K562 (cell line): ENCODE results near the gene CEP72. TPM values are rescaled to one million over a fixed set of nuclear protein-coding genes. Genes with fewer than 3 reads are reported as not detected.

Experiments used
- ARID2 ChIP-seq: fragments of 450-650 bp; IDR thresholded peaks from 2 replicates; pipeline ENCODE4 v1.6.1; 2017; ENCODE audit warnings: antibody characterized with exemption, mild to moderate bottlenecking
- CHD2 ChIP-seq: IDR thresholded peaks from 2 replicates; pipeline ENCODE4 v1.6.1; 2011; ENCODE audit warnings: low read depth, low read length
- FIP1L1 ChIP-seq: fragments of 200-400 bp; formaldehyde crosslinking; IDR thresholded peaks from 2 replicates; pipeline ENCODE4 v1.6.1; 2018; ENCODE audit warnings: mild to moderate bottlenecking, low read depth, low read length; ENCODE audit not compliant: poor library complexity, severe bottlenecking
- HINFP ChIP-seq: fragments of 450-650 bp; conservative IDR thresholded peaks from 2 replicates; pipeline ENCODE4 v1.6.1; 2016; ENCODE audit warnings: missing genetic modification characterization, low read depth, mild to moderate bottlenecking, control low read depth, missing compliant biosample characterization
- HNRNPH1 ChIP-seq: fragments of 200-400 bp; formaldehyde crosslinking; optimal IDR thresholded peaks from 2 replicates; pipeline ENCODE3; 2017; ENCODE audit warnings: low read depth, mild to moderate bottlenecking, low read length, moderate library complexity
- HNRNPUL1 ChIP-seq: fragments of 200-400 bp; formaldehyde crosslinking; IDR thresholded peaks from 2 replicates; pipeline ENCODE4 v1.6.1; 2017; ENCODE audit warnings: low read length
- SMC3 ChIP-seq: conservative IDR thresholded peaks from 2 replicates; pipeline ENCODE4 v1.6.1; 2011; ENCODE audit warnings: low read depth, low read length, improper control_type of control experiment; ENCODE audit not compliant: insufficient read depth
- ZBTB26 ChIP-seq: fragments of 450-650 bp; formaldehyde crosslinking; IDR thresholded peaks from 2 replicates; pipeline ENCODE4 v1.4.0; 2022; ENCODE audit warnings: missing genetic modification characterization
- ZKSCAN3 ChIP-seq: fragments of 250-450 bp; sonication (Bioruptor Pico); IDR thresholded peaks from 2 replicates; pipeline ENCODE4 v1.4.0; 2020
- ZNF184 ChIP-seq: sonication (generic); formaldehyde crosslinking; IDR thresholded peaks from 2 replicates; pipeline ENCODE4 v1.5.0; 2020; ENCODE audit warnings: missing genetic modification reagents
- ZNF24 ChIP-seq: fragments of 450-650 bp; IDR thresholded peaks from 2 replicates; pipeline ENCODE4 v1.6.1; 2016
- ZNF274 ChIP-seq: IDR thresholded peaks from 2 replicates; pipeline ENCODE4 v1.6.1; 2011; ENCODE audit warnings: low read depth, mild to moderate bottlenecking, low read length, moderate library complexity, borderline replicate concordance
- ZNF408 ChIP-seq: fragments of 250-450 bp; sonication (Bioruptor Pico); IDR thresholded peaks from 2 replicates; pipeline ENCODE4 v1.4.0; 2020; ENCODE audit warnings: low read depth, mild to moderate bottlenecking, moderate library complexity
- ZNF57 ChIP-seq: fragments of 450-650 bp; formaldehyde crosslinking; IDR thresholded peaks from 2 replicates; pipeline ENCODE4 v1.4.0; 2020; ENCODE audit warnings: mild to moderate bottlenecking, moderate library complexity
- ZNF785 ChIP-seq: fragments of 250-450 bp; sonication (Bioruptor Pico); IDR thresholded peaks from 2 replicates; pipeline ENCODE4 v1.4.0; 2020; ENCODE audit warnings: mild to moderate bottlenecking
- polyA plus RNA-seq, 8 experiments: library from polyadenylated mRNA; depleted of rRNA in 4 of 8; stranded (reverse) in 5 of 8; unstranded in 3 of 8; fragments of >200 nt; fragmentation: Nextera tagmentation in 2 of 8; fragmentation: Illumina TruSeq in 1 of 8; extraction: Ambion mirVana in 2 of 8; extraction: Trizol in 1 of 8; gene quantifications; 2 replicates each; pipeline versions ENCODE4 v1.2.1 to v1.2.3, GENCODE V29; 2011 to 2014; ENCODE audit warnings: inconsistent platforms in 1 of 8, missing spikeins in 1 of 8
- total RNA-seq, 7 experiments: library from RNA; depleted of rRNA in 6 of 7; stranded (reverse); fragments of >200 nt in 6 of 7; fragmentation: Illumina TruSeq in 2 of 7; extraction: Trizol in 2 of 7; gene quantifications; 2 replicates each; pipeline versions ENCODE4 v1.2.1 to v1.2.3, GENCODE V29; 2011 to 2021; ENCODE audit warnings: low replicate concordance in 1 of 7
- TF ChIP-seq, protein P1 (sequence below): sonication (generic); formaldehyde crosslinking; IDR thresholded peaks from 2 replicates; pipeline ENCODE4 v1.8.0; 2022; ENCODE audit warnings: missing genetic modification reagents, mild to moderate bottlenecking, borderline replicate concordance
- TF ChIP-seq, protein P2 (sequence below): sonication (generic); formaldehyde crosslinking; IDR thresholded peaks from 2 replicates; pipeline ENCODE4 v1.8.0; 2022; ENCODE audit warnings: mild to moderate bottlenecking, low read depth, missing genetic modification reagents
- TF ChIP-seq, protein P3 (sequence below): fragments of 250-450 bp; sonication (Bioruptor Pico); IDR thresholded peaks from 2 replicates; pipeline ENCODE4 v1.5.0; 2020; ENCODE audit warnings: mild to moderate bottlenecking
- TF ChIP-seq, protein P4 (sequence below): fragments of 450-650 bp; IDR thresholded peaks from 2 replicates; pipeline ENCODE4 v1.6.1; 2016; ENCODE audit warnings: missing biosample characterization, missing genetic modification characterization

Gene CEP72
- total and polyA plus RNA-seq, 9 of the 15 experiments (the other 6 are each of a cell fraction or from before 2014, with no cell fraction given) = 0.89 to 38.1 (median 14.2) TPM

DNA sequence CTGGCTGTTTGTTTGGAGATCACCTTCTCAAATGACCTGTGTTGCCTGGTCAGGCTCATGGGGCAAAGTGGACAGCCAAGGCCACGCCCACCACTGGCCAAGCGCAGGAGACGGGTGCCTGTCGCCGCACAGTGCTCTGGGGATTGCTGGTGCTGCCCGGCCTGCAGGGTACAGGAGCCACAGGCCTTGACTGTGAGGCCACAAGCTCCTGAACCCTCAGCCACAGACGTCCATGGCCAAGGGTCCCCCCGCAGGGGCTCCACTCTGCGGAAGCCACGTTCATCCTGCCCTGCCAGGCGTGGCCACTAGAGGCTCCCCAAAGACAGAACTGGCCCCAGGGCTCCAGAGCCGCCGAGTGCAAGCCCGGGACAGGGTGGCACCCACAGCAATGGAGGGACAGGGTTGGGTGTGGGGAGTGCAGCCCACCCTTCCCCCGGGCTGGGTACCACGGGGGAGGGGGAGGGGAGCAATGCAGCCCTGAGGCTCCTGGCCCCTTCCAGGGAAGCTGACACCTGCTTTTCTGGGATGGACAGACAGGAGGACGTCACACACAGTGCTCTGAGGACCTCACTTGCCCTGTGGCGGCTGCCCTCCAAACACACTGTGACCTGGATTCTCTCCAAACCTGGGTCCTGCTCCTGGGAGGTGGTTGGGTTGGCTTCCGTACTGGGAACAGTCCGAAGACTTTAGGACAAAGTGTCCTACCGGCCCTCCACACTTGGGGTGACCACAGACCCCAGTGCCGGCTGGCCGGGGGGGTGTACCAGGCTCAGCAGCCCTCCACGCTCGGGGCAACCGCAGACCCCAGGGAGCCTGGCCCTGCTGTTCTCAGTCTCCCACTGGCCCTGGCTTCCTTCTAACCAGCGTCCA is 59.6 kb downstream of the CEP72 start (continued):
- TF ChIP-seq, protein P1, sequence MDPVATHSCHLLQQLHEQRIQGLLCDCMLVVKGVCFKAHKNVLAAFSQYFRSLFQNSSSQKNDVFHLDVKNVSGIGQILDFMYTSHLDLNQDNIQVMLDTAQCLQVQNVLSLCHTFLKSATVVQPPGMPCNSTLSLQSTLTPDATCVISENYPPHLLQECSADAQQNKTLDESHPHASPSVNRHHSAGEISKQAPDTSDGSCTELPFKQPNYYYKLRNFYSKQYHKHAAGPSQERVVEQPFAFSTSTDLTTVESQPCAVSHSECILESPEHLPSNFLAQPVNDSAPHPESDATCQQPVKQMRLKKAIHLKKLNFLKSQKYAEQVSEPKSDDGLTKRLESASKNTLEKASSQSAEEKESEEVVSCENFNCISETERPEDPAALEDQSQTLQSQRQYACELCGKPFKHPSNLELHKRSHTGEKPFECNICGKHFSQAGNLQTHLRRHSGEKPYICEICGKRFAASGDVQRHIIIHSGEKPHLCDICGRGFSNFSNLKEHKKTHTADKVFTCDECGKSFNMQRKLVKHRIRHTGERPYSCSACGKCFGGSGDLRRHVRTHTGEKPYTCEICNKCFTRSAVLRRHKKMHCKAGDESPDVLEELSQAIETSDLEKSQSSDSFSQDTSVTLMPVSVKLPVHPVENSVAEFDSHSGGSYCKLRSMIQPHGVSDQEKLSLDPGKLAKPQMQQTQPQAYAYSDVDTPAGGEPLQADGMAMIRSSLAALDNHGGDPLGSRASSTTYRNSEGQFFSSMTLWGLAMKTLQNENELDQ (CRISPR knock-in tag) = no peak
- TF ChIP-seq ZNF785 (CRISPR knock-in tag) = no peak
- no peak for TF ChIP-seq ZNF184 (CRISPR knock-in tag)
- no peak for TF ChIP-seq ZNF274
- peak; percentile 86 for TF ChIP-seq FIP1L1
- no peak for TF ChIP-seq HNRNPUL1
- TF ChIP-seq ZNF24 = no peak
- TF ChIP-seq, protein P2, sequence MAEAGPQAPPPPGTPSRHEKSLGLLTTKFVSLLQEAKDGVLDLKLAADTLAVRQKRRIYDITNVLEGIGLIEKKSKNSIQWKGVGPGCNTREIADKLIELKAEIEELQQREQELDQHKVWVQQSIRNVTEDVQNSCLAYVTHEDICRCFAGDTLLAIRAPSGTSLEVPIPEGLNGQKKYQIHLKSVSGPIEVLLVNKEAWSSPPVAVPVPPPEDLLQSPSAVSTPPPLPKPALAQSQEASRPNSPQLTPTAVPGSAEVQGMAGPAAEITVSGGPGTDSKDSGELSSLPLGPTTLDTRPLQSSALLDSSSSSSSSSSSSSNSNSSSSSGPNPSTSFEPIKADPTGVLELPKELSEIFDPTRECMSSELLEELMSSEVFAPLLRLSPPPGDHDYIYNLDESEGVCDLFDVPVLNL (CRISPR knock-in tag) = no peak
- no peak for TF ChIP-seq ZNF57 (CRISPR knock-in tag)
- TF ChIP-seq, protein P3, sequence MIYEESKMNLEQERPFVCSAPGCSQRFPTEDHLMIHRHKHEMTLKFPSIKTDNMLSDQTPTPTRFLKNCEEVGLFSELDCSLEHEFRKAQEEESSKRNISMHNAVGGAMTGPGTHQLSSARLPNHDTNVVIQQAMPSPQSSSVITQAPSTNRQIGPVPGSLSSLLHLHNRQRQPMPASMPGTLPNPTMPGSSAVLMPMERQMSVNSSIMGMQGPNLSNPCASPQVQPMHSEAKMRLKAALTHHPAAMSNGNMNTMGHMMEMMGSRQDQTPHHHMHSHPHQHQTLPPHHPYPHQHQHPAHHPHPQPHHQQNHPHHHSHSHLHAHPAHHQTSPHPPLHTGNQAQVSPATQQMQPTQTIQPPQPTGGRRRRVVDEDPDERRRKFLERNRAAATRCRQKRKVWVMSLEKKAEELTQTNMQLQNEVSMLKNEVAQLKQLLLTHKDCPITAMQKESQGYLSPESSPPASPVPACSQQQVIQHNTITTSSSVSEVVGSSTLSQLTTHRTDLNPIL = no peak
- no peak for TF ChIP-seq CHD2
- TF ChIP-seq ZBTB26 (CRISPR knock-in tag) = 0 out of 2 replicates have a peak, but pooled peaks have one; percentile 33
- TF ChIP-seq ZNF408 (CRISPR knock-in tag) = no peak
- no peak for TF ChIP-seq HNRNPH1
- peak; percentile 71 for TF ChIP-seq SMC3
- TF ChIP-seq ZKSCAN3 = no peak
- TF ChIP-seq, protein P4, sequence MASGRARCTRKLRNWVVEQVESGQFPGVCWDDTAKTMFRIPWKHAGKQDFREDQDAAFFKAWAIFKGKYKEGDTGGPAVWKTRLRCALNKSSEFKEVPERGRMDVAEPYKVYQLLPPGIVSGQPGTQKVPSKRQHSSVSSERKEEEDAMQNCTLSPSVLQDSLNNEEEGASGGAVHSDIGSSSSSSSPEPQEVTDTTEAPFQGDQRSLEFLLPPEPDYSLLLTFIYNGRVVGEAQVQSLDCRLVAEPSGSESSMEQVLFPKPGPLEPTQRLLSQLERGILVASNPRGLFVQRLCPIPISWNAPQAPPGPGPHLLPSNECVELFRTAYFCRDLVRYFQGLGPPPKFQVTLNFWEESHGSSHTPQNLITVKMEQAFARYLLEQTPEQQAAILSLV (tag) = no peak
- no peak for TF ChIP-seq ARID2
- TF ChIP-seq HINFP (tag) = no peak
